GM18858 (cell line): ENCODE measurements around the gene TM7SF3.
"Not testable (repeated sequence)": the region's sequence is repeated elsewhere in the genome, so short reads cannot be mapped to it uniquely, and the experiment has no call there.

Experiments used
- ATAC-seq: cut with Tn5 transposase; IDR thresholded peaks from one replicate; pipeline ENCODE4 v1.9.1; 2021; ENCODE audit not compliant: unreplicated experiment

Gene TM7SF3

DNA sequence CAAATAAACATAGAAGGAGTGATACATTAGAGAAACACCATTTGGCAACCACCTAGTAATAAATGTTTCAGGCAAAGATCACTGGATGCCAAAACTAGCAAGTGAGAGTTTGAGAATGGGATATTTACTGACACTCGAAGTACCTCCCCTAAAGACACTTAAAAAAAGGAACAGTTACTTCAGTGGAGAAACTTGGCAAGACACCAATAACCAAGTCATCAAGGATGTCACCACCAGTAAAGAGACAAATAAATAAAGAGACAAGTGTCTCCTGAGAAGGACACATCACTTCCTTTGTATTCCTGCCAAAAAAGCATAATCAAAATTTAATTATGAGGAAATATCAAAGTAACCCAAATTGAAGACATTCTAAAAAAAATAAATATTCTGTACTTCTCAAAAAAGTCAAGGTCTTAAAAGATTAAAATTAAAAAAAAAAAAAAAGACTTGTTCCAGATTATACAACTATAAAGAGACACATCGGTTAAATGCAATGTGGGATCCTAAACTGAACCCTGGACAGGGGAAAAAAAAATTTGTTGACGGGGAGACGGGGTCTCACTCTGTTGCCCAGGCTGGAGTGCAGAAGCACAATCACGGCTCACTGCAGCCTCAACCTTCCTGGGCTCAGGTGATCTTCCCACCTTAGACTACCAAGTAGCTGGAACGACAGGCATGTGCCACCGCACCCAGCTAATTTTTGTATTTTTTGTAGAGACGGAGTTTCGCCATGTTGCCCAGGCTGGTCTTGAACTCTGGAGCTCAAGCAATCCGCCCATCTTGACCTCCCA, 26.4 kb downstream of the TM7SF3 start:
- no peak for ATAC-seq

DNA sequence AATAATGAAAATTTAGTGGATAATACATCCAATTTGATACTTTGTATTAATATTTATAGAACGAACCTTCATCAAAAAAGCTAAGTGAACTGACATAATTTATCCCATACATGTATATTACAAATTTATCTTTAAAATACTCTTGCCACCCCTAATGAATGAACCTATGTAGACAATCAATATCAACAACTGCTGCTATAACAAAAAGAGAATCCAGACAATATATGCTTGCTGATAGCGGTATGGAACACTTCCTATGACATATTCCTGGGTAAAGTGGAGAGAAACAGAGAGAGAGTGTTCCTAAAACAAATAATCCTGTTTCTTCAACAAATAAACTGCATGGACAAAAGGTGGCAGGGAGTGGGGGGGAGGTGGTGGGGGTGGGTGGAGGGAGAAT, 31.3 kb downstream of the TM7SF3 start:
- no peak for ATAC-seq

DNA sequence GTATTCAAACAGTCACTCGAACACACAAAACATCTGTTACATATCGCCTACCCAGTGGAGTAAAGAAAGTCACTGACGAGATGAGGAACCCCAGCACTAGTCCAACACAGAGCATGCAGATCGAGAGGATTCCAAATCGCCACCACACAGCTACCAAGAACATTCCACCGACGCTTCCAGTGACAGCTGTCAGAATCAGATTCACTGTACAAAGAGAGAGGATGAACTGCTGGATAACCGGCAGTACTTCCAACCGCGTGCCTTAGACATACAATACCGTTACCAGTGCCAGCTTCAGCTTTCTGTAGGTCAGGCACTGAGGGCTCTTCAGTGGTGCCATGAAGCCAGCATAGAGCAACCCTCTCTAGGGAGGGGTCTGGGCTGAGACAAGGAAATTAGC, 34.5 kb downstream of the TM7SF3 start:
- no peak for ATAC-seq

- ATAC-seq = no peak
Measured at GRCh38 chr12:26978801-26979200, 35.4 kb downstream of the TM7SF3 start.

- no peak for ATAC-seq
Measured at GRCh38 chr12:26976687-26977086, 37.5 kb downstream of the TM7SF3 start.

DNA sequence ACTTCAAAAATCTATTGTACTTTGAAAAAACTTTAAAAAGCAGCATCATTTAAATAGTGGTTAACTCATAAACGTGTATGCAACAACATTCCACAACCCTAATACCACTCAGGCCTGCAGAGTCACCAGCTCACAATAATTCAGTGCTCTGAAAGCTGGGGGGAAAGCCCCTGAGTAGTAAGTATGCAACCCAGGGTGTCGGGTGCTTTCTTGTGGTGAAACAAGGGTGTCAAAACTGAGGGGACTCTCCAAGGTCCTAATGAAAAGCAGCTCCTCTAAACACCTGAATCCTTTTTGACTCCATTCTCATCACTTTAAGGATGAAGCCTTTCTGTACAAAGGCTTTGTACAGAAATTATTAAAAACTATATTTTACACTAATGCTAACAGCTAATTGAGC, 42.2 kb downstream of the TM7SF3 start:
- ATAC-seq = peak; percentile 98

DNA sequence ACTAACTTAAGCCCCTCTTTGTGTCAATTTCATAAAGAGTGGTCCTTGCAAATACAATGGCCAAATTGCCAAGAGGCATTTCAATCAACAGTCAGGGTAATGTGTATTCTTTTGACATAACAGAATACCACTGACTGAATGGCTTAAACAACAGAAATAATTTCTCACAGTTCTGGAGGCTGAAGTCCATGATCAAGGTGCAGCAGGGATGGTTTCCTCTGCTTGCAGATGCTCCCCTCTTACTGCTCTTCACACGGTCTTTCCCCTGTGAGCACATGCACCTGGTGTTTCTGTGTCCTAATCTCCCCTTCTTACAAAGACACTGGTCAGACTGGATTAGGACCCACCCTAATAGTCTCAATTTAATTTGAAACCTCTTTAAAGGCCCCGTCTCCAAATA, 44.0 kb downstream of the TM7SF3 start:
- ATAC-seq = no peak

DNA sequence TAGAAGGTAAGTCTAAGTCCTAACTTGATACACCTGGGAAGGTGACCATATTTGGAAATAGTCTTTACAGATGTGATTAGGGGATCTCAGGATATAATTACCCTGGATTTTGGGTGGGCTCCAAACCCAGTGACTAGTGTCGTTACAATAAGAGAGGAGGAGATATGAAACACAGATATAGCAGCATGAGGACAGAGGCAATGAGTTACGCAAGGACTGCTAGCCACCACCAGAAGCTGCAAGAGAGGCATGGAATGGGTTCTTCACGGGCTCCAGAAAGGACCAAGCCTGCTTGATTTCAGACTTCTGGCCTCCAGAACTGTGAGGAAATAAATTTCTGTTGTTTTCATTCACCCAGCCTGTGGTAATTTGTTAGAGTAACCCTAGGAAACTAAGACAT, 47.3 kb downstream of the TM7SF3 start:
- ATAC-seq = no peak

DNA sequence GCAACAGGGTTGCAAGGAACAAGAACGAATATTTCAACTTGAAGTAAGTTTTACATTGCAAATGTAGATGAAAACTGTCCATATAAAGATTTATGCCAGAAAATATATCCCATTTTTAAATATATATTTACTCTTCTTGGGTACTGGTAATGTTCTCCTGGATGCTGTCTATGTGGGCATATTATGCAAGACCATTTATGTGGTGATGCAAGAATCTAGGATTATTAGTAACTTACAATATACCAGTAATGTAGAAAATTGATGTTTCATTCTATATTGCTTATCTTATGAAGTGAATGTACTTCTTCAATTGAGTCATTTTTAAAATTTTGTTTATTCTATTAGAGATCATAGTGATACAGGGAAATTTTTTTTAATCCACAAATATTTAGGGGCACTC, 50.8 kb downstream of the TM7SF3 start:
- no peak for ATAC-seq

GRCh38 chr12:26961803-26962202, 52.4 kb downstream of the TM7SF3 start:
- no peak for ATAC-seq

GRCh38 chr12:26961391-26961790, 52.8 kb downstream of the TM7SF3 start:
- not testable (repeated sequence) for ATAC-seq

GRCh38 chr12:26954027-26954426, 60.2 kb downstream of the TM7SF3 start:
- no peak for ATAC-seq

GRCh38 chr12:26953447-26953846, 60.7 kb downstream of the TM7SF3 start:
- no peak for ATAC-seq

DNA sequence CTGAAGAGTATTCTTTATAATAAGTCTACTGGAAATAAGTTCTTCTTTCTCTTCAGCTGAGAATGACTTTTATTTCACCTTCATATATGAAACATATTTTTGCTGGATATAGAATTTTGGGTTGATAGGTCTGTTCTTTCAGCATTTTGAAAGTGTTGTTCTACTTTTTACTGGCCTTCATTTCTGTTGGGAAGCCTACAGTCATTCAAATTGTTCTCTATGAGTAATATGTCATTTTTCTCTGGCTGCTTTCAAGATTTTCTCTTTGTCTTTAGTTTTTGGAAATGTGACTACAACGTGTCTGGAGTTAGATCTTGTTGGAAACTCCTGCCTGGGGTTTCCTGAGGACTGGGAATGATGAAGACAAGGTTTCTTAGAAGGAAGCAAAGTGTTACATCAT, 65.9 kb downstream of the TM7SF3 start:
- no peak for ATAC-seq

- no peak for ATAC-seq
Measured at GRCh38 chr12:26941215-26941594, 73.0 kb downstream of the TM7SF3 start.

DNA sequence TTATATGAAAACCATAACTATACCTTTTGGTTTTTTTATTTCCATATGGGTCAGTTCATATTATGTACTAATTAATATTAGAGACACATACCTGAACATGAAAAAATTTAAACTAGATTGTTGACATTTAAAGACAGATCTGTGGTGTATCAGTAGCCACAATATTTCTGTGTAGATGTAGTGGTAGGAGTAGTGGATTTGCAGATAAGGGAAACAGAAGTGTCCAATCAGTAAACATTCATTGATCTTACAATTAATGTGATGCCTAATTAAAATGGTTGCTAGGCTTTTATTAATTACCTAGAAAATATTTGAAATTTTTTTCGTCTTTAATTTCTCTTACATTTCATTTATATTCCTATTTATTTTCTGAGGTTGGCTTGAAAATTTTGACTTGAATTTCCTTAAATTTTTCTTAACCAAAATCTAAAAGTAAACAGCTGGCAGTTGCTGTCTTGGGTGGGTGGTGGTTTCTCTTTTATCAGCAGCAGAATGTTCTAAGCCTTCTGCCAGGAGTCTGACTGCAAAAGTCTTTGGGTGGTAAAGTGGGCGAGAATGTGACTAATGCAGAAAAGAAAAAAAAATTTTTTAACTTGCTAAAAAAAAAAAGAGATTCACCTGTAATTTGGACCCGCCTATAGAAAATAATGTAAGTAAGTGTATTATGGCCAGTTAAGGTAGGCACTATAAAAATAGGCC, 73.5 kb downstream of the TM7SF3 start:
- ATAC-seq = no peak

DNA sequence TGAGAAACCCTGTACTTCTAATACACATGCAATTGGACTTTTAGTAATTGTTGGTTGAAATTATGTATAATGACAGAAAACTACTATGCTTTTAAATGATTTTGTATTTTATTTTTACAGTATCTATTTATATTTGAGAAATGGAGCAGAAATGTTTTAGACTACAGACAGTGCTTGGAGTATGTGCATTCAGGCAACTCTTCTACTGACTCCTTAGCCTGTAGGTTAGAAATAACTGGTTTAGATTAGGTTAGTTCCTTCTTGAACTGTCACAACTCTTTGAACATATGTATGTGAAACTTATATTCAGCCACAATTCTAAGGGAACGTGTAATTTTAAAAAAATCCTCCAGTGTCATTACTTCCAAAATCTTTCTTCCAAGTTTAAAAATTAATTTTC, 74.2 kb downstream of the TM7SF3 start:
- no peak for ATAC-seq

- ATAC-seq = no peak
Measured at GRCh38 chr12:26939192-26939832, 74.9 kb downstream of the TM7SF3 start.

- no peak for ATAC-seq
Measured at GRCh38 chr12:26938701-26939062, 75.5 kb downstream of the TM7SF3 start.

GRCh38 chr12:26937863-26938700, 76.1 kb downstream of the TM7SF3 start, which contains the start of the genes FGFR1OP2 and INTS13:
Gene FGFR1OP2, plus strand, starts transcription at chr12:26938470. Its CDS starts 15,689 bp downstream, at chr12:26954159.
Gene INTS13, minus strand, starts transcription at chr12:26937981. Its CDS starts 1,178 bp downstream, at chr12:26936803.
- peak; percentile 64 for ATAC-seq

- no peak for ATAC-seq
Measured at GRCh38 chr12:26937443-26937862, 76.7 kb downstream of the TM7SF3 start.
